Neural cell (in vitro differentiated cells): Measurements from ENCODE around the gene FUT9. TPM values are rescaled to one million over a fixed set of nuclear protein-coding genes. Genes with fewer than 3 reads are reported as not detected.
"Not testable (repeated sequence)": the region's sequence is repeated elsewhere in the genome, so short reads cannot be mapped to it uniquely, and the experiment has no call there.

Experiments
- H2AFZ ChIP-seq: fragments of 200-600, 300-800 bp; sonication (generic), shearing (Covaris generic); 2 replicates; pipeline ENCODE4 v1.6.0; 2014; ENCODE audit warnings: low read depth, mild to moderate bottlenecking, antibody characterized with exemption, low read length, moderate library complexity
- H3F3A ChIP-seq: fragments of 200-600 bp; shearing (Covaris generic); 2 replicates; pipeline ENCODE4 v1.6.1; 2016; ENCODE audit warnings: mild to moderate bottlenecking, moderate library complexity, mixed read lengths, antibody characterized with exemption, low read length; ENCODE audit not compliant: insufficient read depth, poor library complexity, severe bottlenecking
- H3K27ac ChIP-seq: fragments of 200-600, 300-800 bp; sonication (generic), shearing (Covaris generic); 2 replicates; pipeline ENCODE4 v1.5.1; 2014; ENCODE audit warnings: mild to moderate bottlenecking, low read length, moderate library complexity
- H3K27me3 ChIP-seq: fragments of 300-800, 200-600 bp; sonication (generic), shearing (Covaris generic); 2 replicates; pipeline ENCODE4 v1.6.0; 2014; ENCODE audit warnings: mild to moderate bottlenecking, low read depth, low read length, moderate library complexity; ENCODE audit not compliant: insufficient read depth
- H3K36me3 ChIP-seq: fragments of 300-800, 200-600 bp; sonication (generic), shearing (Covaris generic); 2 replicates; pipeline ENCODE4 v1.5.1; 2014; ENCODE audit warnings: mild to moderate bottlenecking, antibody characterized with exemption, low read length, moderate library complexity; ENCODE audit not compliant: insufficient read depth
- H3K4me2 ChIP-seq: fragments of 300-800, 200-600 bp; sonication (generic), shearing (Covaris generic); 2 replicates; pipeline ENCODE4 v1.6.0; 2014; ENCODE audit warnings: mild to moderate bottlenecking, low read length
- H3K4me3 ChIP-seq: fragments of 300-800, 200-600 bp; sonication (generic), shearing (Covaris generic); 2 replicates; pipeline ENCODE4 v1.5.1; 2014; ENCODE audit warnings: mild to moderate bottlenecking, low read length, moderate library complexity
- H3K79me2 ChIP-seq: fragments of 200-600 bp; shearing (Covaris generic); replicated peaks from 2 replicates; pipeline ENCODE4 v1.6.0; 2014; ENCODE audit warnings: mild to moderate bottlenecking, low read length, moderate library complexity; ENCODE audit not compliant: insufficient read depth
- H3K9ac ChIP-seq: fragments of 300-800, 200-600 bp; sonication (generic), shearing (Covaris generic); 2 replicates; pipeline ENCODE4 v1.6.1; 2016; ENCODE audit warnings: mild to moderate bottlenecking, low read length, mixed read lengths
- H3K9me2 ChIP-seq: fragments of 200-600 bp; shearing (Covaris generic); 2 replicates; pipeline ENCODE4 v1.6.1; 2016; ENCODE audit warnings: mild to moderate bottlenecking, low read length, mixed read lengths; ENCODE audit not compliant: insufficient read depth
- H3K9me3 ChIP-seq: fragments of 200-600, 300-800 bp; sonication (generic), shearing (Covaris generic); 2 replicates; pipeline ENCODE4 v1.6.1; 2016; ENCODE audit warnings: mild to moderate bottlenecking, mixed run types, low read length, moderate library complexity, mixed read lengths
- H4K20me1 ChIP-seq: fragments of 200-600 bp; shearing (Covaris generic); 2 replicates; pipeline ENCODE4 v1.6.1; 2016; ENCODE audit warnings: mild to moderate bottlenecking, mixed run types; ENCODE audit not compliant: insufficient read depth
- EP300 ChIP-seq: fragments of 450-650 bp; conservative IDR thresholded peaks from 2 replicates; pipeline ENCODE4 v1.6.1; 2014; ENCODE audit warnings: antibody characterized with exemption, mild to moderate bottlenecking, moderate library complexity; ENCODE audit not compliant: poor library complexity, severe bottlenecking
- EZH2 ChIP-seq: fragments of 200-600, 300-800 bp; shearing (Covaris generic), sonication (generic); IDR thresholded peaks from 2 replicates; pipeline ENCODE4 v1.6.1; 2014; ENCODE audit warnings: antibody characterized with exemption, low read length, borderline replicate concordance, mild to moderate bottlenecking; ENCODE audit not compliant: insufficient read depth, poor library complexity, severe bottlenecking
- MXI1 ChIP-seq: fragments of 450-650 bp; conservative IDR thresholded peaks from 2 replicates; pipeline ENCODE4 v1.6.1; 2014; ENCODE audit warnings: antibody characterized with exemption, mild to moderate bottlenecking; ENCODE audit not compliant: poor library complexity, severe bottlenecking
- POLR2AphosphoS5 ChIP-seq: IDR thresholded peaks from 2 replicates; pipeline ENCODE4 v1.6.1; 2012
- RAD21 ChIP-seq: fragments of 450-650 bp; conservative IDR thresholded peaks from 2 replicates; pipeline ENCODE4 v1.6.1; 2014; ENCODE audit warnings: antibody characterized with exemption, mild to moderate bottlenecking, moderate library complexity
- SMC3 ChIP-seq: fragments of 450-650 bp; conservative IDR thresholded peaks from 2 replicates; pipeline ENCODE4 v1.6.1; 2014; ENCODE audit warnings: antibody characterized with exemption, mild to moderate bottlenecking, moderate library complexity; ENCODE audit not compliant: poor library complexity
- TAF1 ChIP-seq: IDR thresholded peaks from 2 replicates; pipeline ENCODE4 v1.6.1; 2012; ENCODE audit warnings: low read depth
- polyA plus RNA-seq: library from polyadenylated mRNA; depleted of rRNA; stranded (reverse); fragments of >200 nt; gene quantifications from 2 replicates; pipeline ENCODE4 v1.2.3, GENCODE V29; 2014
- TF ChIP-seq, protein P1 (sequence below): IDR thresholded peaks from 2 replicates; pipeline ENCODE4 v1.6.1; 2012; ENCODE audit warnings: borderline replicate concordance
- TF ChIP-seq, protein P2 (sequence below): fragments of 450-650 bp; IDR thresholded peaks from 2 replicates; pipeline ENCODE4 v1.5.1; 2014; ENCODE audit warnings: antibody characterized with exemption, mild to moderate bottlenecking, moderate library complexity; ENCODE audit not compliant: poor library complexity, severe bottlenecking

The FUT9 gene
- polyA plus RNA-seq, 1 donor from 2014 or later: 18.5 TPM

DNA sequence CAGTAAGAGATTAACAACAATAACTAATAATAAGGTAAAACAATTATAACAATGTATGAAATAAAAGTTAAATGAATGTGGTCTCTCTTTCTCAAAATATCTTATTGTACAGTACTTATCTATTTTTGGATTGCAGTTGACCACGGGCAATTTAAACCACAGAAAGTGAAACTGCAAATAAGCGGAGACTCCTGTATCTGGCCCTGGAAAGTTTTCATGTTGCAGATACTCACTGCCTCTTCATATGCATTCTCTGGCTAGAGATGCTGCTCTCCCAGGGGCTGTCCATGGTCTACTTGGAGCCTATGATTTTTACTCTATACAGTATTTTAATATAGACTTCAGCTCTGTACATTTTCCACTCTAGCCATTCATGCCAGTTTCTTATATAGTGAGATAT lies 230.8 kb downstream of the FUT9 start:
- Histone ChIP-seq H3K4me3 (no peak overlapping the region), H3K36me3 (no peaks in the 10 kb centered on the region), H3K9ac (no peak overlapping the region), H3K9me3 (no peaks in the 10 kb centered on the region), H3K79me2 (no peaks in the 10 kb centered on the region), H3K4me2 (no peak overlapping the region), H2AFZ (no peak overlapping the region), H3K9me2 (no peaks in the 10 kb centered on the region), H3F3A (no peaks in the 10 kb centered on the region), H4K20me1 (no peaks in the 10 kb centered on the region), H3K27ac (no peak overlapping the region), H3K27me3 (no peaks in the 10 kb centered on the region)
- no peak for TF ChIP-seq TAF1
- no peak for TF ChIP-seq POLR2AphosphoS5
- TF ChIP-seq MXI1: no peak
- no peak for TF ChIP-seq EZH2
- TF ChIP-seq SMC3: no peak
- TF ChIP-seq EP300: no peak
- TF ChIP-seq, protein P1, sequence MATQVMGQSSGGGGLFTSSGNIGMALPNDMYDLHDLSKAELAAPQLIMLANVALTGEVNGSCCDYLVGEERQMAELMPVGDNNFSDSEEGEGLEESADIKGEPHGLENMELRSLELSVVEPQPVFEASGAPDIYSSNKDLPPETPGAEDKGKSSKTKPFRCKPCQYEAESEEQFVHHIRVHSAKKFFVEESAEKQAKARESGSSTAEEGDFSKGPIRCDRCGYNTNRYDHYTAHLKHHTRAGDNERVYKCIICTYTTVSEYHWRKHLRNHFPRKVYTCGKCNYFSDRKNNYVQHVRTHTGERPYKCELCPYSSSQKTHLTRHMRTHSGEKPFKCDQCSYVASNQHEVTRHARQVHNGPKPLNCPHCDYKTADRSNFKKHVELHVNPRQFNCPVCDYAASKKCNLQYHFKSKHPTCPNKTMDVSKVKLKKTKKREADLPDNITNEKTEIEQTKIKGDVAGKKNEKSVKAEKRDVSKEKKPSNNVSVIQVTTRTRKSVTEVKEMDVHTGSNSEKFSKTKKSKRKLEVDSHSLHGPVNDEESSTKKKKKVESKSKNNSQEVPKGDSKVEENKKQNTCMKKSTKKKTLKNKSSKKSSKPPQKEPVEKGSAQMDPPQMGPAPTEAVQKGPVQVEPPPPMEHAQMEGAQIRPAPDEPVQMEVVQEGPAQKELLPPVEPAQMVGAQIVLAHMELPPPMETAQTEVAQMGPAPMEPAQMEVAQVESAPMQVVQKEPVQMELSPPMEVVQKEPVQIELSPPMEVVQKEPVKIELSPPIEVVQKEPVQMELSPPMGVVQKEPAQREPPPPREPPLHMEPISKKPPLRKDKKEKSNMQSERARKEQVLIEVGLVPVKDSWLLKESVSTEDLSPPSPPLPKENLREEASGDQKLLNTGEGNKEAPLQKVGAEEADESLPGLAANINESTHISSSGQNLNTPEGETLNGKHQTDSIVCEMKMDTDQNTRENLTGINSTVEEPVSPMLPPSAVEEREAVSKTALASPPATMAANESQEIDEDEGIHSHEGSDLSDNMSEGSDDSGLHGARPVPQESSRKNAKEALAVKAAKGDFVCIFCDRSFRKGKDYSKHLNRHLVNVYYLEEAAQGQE: no peak
- TF ChIP-seq, protein P2, sequence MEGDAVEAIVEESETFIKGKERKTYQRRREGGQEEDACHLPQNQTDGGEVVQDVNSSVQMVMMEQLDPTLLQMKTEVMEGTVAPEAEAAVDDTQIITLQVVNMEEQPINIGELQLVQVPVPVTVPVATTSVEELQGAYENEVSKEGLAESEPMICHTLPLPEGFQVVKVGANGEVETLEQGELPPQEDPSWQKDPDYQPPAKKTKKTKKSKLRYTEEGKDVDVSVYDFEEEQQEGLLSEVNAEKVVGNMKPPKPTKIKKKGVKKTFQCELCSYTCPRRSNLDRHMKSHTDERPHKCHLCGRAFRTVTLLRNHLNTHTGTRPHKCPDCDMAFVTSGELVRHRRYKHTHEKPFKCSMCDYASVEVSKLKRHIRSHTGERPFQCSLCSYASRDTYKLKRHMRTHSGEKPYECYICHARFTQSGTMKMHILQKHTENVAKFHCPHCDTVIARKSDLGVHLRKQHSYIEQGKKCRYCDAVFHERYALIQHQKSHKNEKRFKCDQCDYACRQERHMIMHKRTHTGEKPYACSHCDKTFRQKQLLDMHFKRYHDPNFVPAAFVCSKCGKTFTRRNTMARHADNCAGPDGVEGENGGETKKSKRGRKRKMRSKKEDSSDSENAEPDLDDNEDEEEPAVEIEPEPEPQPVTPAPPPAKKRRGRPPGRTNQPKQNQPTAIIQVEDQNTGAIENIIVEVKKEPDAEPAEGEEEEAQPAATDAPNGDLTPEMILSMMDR: no peak
- TF ChIP-seq RAD21: no peak

DNA sequence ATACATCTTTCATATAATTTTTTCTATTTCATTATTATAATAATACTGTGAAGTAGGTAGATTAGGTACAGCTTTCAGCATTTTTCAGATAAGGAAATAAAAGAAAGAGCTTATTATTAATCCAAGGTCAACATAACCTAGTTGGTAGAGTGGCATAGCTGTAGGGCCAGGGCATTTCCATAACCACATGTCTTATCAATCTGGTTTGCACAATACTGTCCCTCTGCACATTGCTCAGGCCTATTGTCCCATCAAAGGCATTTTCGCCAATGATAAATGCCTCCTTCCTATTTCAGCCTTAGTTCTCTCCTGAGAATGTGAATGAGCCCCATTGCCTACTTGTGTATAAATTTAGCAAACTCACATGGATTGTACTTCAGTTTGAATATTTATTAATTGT lies 234.0 kb downstream of the FUT9 start:
- Histone ChIP-seq H3K79me2 (no peaks in the 10 kb centered on the region), H4K20me1 (no peaks in the 10 kb centered on the region), H3K4me3 (no peak overlapping the region), H3K9ac (no peak overlapping the region), H3K36me3 (no peaks in the 10 kb centered on the region), H3K9me2 (no peaks in the 10 kb centered on the region), H3F3A (no peaks in the 10 kb centered on the region), H3K9me3 (no peaks in the 10 kb centered on the region), H3K4me2 (no peak overlapping the region), H2AFZ (no peak overlapping the region), H3K27me3 (no peaks in the 10 kb centered on the region), H3K27ac (no peak overlapping the region)
- no peak for TF ChIP-seq SMC3

DNA sequence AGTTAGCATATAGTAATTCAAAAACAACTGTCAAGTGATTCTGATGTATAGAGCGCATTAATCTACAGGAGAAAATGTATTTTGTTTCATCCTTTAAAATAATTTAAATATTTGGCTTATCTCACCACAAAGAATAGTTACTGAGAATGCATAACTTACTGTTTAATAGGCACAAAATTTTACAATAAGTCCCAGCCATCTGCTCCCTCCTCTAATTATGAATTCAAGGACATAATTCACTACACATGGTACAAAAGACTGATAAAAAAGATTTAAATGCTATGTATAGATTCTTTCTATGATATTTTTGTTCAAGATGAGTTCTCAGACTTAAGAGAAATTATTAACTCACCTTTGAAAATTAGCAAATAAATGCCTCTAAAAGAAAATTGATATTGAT lies 242.0 kb downstream of the FUT9 start:
- Histone ChIP-seq H3K9ac (no peak overlapping the region), H3K9me3 (no peaks in the 10 kb centered on the region), H2AFZ (no peak overlapping the region), H3K36me3 (no peaks in the 10 kb centered on the region), H3K4me2 (no peak overlapping the region), H3K79me2 (no peaks in the 10 kb centered on the region), H3K27ac (no peak overlapping the region), H3K4me3 (no peak overlapping the region), H4K20me1 (no peaks in the 10 kb centered on the region), H3K9me2 (no peaks in the 10 kb centered on the region), H3F3A (no peaks in the 10 kb centered on the region), H3K27me3 (no peaks in the 10 kb centered on the region)
- TF ChIP-seq POLR2AphosphoS5 (no peak), EZH2 (no peak), SMC3 (no peak)
- TF ChIP-seq, protein P2: no peak

DNA sequence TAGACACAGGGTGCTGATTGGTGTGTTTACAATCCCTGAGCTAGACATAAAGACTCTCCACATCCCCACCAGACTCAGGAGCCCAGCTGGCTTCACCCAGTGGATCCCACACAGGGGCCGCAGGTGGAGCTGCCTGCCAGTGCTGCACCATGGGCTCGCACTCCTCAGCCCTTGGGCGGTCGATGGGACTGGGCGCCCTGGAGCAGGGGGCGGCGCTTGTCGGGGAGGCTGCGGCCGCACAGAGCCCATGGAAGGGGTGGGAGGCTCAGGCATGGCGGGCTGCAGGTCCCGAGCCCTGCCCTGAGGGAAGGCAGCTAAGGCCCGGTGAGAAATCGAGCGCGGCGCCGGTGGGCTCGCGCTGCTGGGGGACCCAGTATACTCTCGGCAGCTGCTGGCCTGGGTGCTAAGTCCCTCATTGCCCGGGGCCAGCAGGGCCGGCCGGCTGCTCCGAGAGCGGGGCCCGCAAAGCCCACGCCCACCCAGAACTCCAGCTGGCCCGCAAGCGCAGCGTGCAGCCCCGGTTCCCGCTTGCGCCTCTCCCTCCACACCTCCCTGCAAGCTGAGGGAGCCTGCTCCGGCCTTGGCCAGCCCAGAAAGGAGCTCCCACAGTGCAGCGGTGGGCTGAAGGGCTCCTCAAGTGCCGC lies 245.1 kb downstream of the FUT9 start:
- not testable (repeated sequence) for H3K9me3 ChIP-seq, H3K27ac ChIP-seq, H3K9ac ChIP-seq, H3K27me3 ChIP-seq, H2AFZ ChIP-seq, H3K79me2 ChIP-seq, H4K20me1 ChIP-seq, H3K4me3 ChIP-seq, H3F3A ChIP-seq, H3K4me2 ChIP-seq, H3K9me2 ChIP-seq, H3K36me3 ChIP-seq
